K562 (cell line): ENCODE data around the gene SF3A2. TPM values are rescaled to one million over a fixed set of nuclear protein-coding genes. Genes with fewer than 3 reads are reported as not detected.

ENCODE experiments used
- ATF1 ChIP-seq, 2 experiments: fragments of 450-650 bp in 1 of 2; IDR thresholded peaks; 2 replicates each; pipeline ENCODE4 v1.6.1; 2016; ENCODE audit warnings: missing compliant biosample characterization in 1 of 2, missing genetic modification characterization in 1 of 2
- CXXC5 ChIP-seq: fragments of 250-450 bp; sonication (Bioruptor Pico); IDR thresholded peaks from 2 replicates; pipeline ENCODE4 v1.8.0; 2022; ENCODE audit warnings: inconsistent platforms, mild to moderate bottlenecking, moderate library complexity
- EP400 ChIP-seq: fragments of 450-650 bp; IDR thresholded peaks from 2 replicates; pipeline ENCODE4 v1.6.1; 2017; ENCODE audit warnings: antibody characterized with exemption, mild to moderate bottlenecking, moderate library complexity
- ESRRA ChIP-seq: fragments of 450-650 bp; IDR thresholded peaks from 2 replicates; pipeline ENCODE4 v1.6.1; 2014; ENCODE audit warnings: low read depth, mild to moderate bottlenecking, moderate library complexity, borderline replicate concordance
- HNRNPH1 ChIP-seq: fragments of 200-400 bp; formaldehyde crosslinking; optimal IDR thresholded peaks from 2 replicates; pipeline ENCODE3; 2017; ENCODE audit warnings: low read depth, mild to moderate bottlenecking, low read length, moderate library complexity
- KDM5B ChIP-seq: fragments of 200-600 bp; sonication (generic); IDR thresholded peaks from 2 replicates; pipeline ENCODE4 v1.6.1; 2012; ENCODE audit warnings: low read depth, mild to moderate bottlenecking, moderate library complexity, low read length, control low read depth, inconsistent platforms; ENCODE audit not compliant: insufficient replicate concordance
- KLF1 ChIP-seq: fragments of 450-650 bp; IDR thresholded peaks from 2 replicates; pipeline ENCODE4 v1.6.1; 2016; ENCODE audit warnings: missing genetic modification characterization, missing compliant biosample characterization
- MNT ChIP-seq, 2 experiments: fragments of 450-650 bp; conservative IDR thresholded peaks; 2 replicates each; pipeline ENCODE4 v1.6.1; 2017; ENCODE audit warnings: mild to moderate bottlenecking in 2 of 2, moderate library complexity in 2 of 2
- RBBP5 ChIP-seq: fragments of 200-600 bp; sonication (generic); IDR thresholded peaks from 2 replicates; pipeline ENCODE4 v1.6.1; 2012; ENCODE audit warnings: borderline replicate concordance, mild to moderate bottlenecking, low read length, control low read depth, inconsistent platforms; ENCODE audit not compliant: insufficient read depth, poor library complexity, severe bottlenecking
- SMARCA4 ChIP-seq: fragments of 450-650 bp; IDR thresholded peaks from 2 replicates; pipeline ENCODE4 v1.6.1; 2016
- TEAD1 ChIP-seq, 2 experiments: fragments of 450-650 bp in 1 of 2; sonication (generic) in 1 of 2; formaldehyde crosslinking; IDR thresholded peaks; 2 replicates each; pipeline versions ENCODE4 v1.4.0 to v1.8.0; 2020 to 2022; ENCODE audit warnings: mild to moderate bottlenecking in 2 of 2, missing genetic modification reagents in 1 of 2
- ZNF395 ChIP-seq: fragments of 200-800 bp; sonication (Bioruptor generic); IDR thresholded peaks from 2 replicates; pipeline ENCODE4 v1.6.1; 2017; ENCODE audit warnings: missing genetic modification characterization, missing compliant biosample characterization
- polyA plus RNA-seq, 8 experiments: library from polyadenylated mRNA; depleted of rRNA in 4 of 8; stranded (reverse) in 5 of 8; unstranded in 3 of 8; fragments of >200 nt; fragmentation: Nextera tagmentation in 2 of 8; fragmentation: Illumina TruSeq in 1 of 8; extraction: Ambion mirVana in 2 of 8; extraction: Trizol in 1 of 8; gene quantifications; 2 replicates each; pipeline versions ENCODE4 v1.2.1 to v1.2.3, GENCODE V29; 2011 to 2014; ENCODE audit warnings: inconsistent platforms in 1 of 8, missing spikeins in 1 of 8
- total RNA-seq, 7 experiments: library from RNA; depleted of rRNA in 6 of 7; stranded (reverse); fragments of >200 nt in 6 of 7; fragmentation: Illumina TruSeq in 2 of 7; extraction: Trizol in 2 of 7; gene quantifications; 2 replicates each; pipeline versions ENCODE4 v1.2.1 to v1.2.3, GENCODE V29; 2011 to 2021; ENCODE audit warnings: low replicate concordance in 1 of 7
- TF ChIP-seq, protein P1 (sequence below): sonication (generic); formaldehyde crosslinking; IDR thresholded peaks from 2 replicates; pipeline ENCODE4 v1.8.0; 2023; ENCODE audit warnings: missing genetic modification reagents, mild to moderate bottlenecking, borderline replicate concordance
- TF ChIP-seq, protein P2 (sequence below): sonication (generic); formaldehyde crosslinking; IDR thresholded peaks from 2 replicates; pipeline ENCODE4 v1.9.0; 2022; ENCODE audit warnings: mild to moderate bottlenecking, missing genetic modification reagents
- TF ChIP-seq, protein P3 (sequence below): fragments of 250-450 bp; sonication (Bioruptor Pico); IDR thresholded peaks from 2 replicates; pipeline ENCODE4 v1.8.0; 2021; ENCODE audit warnings: mild to moderate bottlenecking, moderate library complexity

SF3A2 gene
- total and polyA plus RNA-seq, 9 of the 15 experiments (the other 6 are each of a cell fraction or from before 2014, with no cell fraction given), result 0.17 to 194 (median 22.8) TPM

DNA sequence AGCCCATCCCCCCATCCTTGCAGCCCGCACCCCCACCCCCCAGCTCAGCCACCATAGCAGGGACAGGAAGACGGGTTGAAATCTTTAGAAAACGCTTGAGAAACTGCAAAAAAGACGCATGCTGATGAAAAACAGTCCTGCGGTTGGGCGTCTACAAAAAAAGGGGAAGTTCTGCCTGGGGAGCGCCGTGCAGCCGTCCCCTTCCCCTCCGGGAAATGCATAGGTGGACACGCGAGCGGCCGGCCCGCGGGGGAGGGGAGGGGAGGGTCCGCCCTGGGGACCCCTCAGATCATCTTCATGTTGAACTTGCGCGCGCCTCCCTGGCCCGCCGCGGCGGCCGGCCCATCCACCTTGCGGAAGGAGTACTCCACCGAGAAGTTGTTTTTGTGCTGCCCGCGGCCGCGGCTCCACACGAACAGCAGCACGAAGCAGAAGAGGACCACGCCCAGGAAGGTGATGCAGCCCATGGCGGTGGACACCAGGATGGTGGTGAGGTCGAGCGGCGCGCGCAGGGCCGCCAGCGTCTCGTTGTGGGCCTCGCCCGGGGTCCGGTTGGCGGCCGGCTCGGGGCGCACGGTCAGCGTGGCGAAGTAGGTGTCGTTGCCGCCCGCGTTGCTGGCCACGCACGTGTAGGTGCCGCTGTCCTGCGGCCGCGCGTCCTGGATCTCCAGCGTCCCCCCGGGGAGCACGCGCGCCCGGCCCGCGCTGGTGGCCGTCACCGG, 53.3 kb downstream of the SF3A2 start (continued):
- TF ChIP-seq, protein P1, sequence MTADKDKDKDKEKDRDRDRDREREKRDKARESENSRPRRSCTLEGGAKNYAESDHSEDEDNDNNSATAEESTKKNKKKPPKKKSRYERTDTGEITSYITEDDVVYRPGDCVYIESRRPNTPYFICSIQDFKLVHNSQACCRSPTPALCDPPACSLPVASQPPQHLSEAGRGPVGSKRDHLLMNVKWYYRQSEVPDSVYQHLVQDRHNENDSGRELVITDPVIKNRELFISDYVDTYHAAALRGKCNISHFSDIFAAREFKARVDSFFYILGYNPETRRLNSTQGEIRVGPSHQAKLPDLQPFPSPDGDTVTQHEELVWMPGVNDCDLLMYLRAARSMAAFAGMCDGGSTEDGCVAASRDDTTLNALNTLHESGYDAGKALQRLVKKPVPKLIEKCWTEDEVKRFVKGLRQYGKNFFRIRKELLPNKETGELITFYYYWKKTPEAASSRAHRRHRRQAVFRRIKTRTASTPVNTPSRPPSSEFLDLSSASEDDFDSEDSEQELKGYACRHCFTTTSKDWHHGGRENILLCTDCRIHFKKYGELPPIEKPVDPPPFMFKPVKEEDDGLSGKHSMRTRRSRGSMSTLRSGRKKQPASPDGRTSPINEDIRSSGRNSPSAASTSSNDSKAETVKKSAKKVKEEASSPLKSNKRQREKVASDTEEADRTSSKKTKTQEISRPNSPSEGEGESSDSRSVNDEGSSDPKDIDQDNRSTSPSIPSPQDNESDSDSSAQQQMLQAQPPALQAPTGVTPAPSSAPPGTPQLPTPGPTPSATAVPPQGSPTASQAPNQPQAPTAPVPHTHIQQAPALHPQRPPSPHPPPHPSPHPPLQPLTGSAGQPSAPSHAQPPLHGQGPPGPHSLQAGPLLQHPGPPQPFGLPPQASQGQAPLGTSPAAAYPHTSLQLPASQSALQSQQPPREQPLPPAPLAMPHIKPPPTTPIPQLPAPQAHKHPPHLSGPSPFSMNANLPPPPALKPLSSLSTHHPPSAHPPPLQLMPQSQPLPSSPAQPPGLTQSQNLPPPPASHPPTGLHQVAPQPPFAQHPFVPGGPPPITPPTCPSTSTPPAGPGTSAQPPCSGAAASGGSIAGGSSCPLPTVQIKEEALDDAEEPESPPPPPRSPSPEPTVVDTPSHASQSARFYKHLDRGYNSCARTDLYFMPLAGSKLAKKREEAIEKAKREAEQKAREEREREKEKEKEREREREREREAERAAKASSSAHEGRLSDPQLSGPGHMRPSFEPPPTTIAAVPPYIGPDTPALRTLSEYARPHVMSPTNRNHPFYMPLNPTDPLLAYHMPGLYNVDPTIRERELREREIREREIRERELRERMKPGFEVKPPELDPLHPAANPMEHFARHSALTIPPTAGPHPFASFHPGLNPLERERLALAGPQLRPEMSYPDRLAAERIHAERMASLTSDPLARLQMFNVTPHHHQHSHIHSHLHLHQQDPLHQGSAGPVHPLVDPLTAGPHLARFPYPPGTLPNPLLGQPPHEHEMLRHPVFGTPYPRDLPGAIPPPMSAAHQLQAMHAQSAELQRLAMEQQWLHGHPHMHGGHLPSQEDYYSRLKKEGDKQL (CRISPR knock-in tag), result no peak
- TF ChIP-seq ZNF395 (CRISPR knock-in tag), result 0 out of 2 replicates have a peak, but pooled peaks have one; percentile 39
- TF ChIP-seq, protein P2, sequence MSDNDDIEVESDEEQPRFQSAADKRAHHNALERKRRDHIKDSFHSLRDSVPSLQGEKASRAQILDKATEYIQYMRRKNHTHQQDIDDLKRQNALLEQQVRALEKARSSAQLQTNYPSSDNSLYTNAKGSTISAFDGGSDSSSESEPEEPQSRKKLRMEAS (CRISPR knock-in tag), result peak; percentile 86
- TF ChIP-seq ATF1 (CRISPR knock-in tag; IDR thresholded peaks at IDR 0.05), result no peak
- TF ChIP-seq ATF1 (tag; IDR thresholded peaks at IDR 0.05), result peak; percentile 30; the same call in 1 of the 2 replicates
- peak in 1 of 2 experiments; percentile 47; a peak in 1 of 4 replicates for TF ChIP-seq MNT (conservative IDR thresholded peaks at IDR 0.05)
- peak; percentile 55 for TF ChIP-seq RBBP5
- peak; percentile 59 for TF ChIP-seq KDM5B
- TF ChIP-seq CXXC5 (CRISPR knock-in tag), result peak; percentile 83
- TF ChIP-seq HNRNPH1, result no peak
- TF ChIP-seq, protein P3, sequence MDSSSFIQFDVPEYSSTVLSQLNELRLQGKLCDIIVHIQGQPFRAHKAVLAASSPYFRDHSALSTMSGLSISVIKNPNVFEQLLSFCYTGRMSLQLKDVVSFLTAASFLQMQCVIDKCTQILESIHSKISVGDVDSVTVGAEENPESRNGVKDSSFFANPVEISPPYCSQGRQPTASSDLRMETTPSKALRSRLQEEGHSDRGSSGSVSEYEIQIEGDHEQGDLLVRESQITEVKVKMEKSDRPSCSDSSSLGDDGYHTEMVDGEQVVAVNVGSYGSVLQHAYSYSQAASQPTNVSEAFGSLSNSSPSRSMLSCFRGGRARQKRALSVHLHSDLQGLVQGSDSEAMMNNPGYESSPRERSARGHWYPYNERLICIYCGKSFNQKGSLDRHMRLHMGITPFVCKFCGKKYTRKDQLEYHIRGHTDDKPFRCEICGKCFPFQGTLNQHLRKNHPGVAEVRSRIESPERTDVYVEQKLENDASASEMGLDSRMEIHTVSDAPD, result no peak
- TF ChIP-seq TEAD1 (CRISPR knock-in tag; IDR thresholded peaks at IDR 0.05), result peak in 1 of 2 experiments; percentile 83; a peak in 2 of 4 replicates
- peak; percentile 52 for TF ChIP-seq EP400
- peak; percentile 34; the same call in 1 of the 2 replicates for TF ChIP-seq SMARCA4
- TF ChIP-seq KLF1 (tag), result 0 out of 2 replicates have a peak, but pooled peaks have one; percentile 67
- peak; percentile 48; the same call in 1 of the 2 replicates for TF ChIP-seq ESRRA
